ENCODE measurements around the gene PPP1R1B. TPM values are rescaled to one million over a fixed set of nuclear protein-coding genes. Genes with fewer than 3 reads are reported as not detected.

PPP1R1B gene
- total RNA-seq, 1 donor from 2014 or later, result 3.1 TPM

- Histone ChIP-seq H3K9me3 (ENCODE audit: control insufficient read depth in 3 of 3, low read length in 3 of 3) (no peaks in the 10 kb centered on the region), H3K36me3 (ENCODE audit: control insufficient read depth in 3 of 3, insufficient read depth in 3 of 3, low read length in 3 of 3) (no peaks in the 10 kb centered on the region), H3K27me3 (ENCODE audit: control insufficient read depth in 3 of 3, insufficient read depth in 3 of 3, low read length in 3 of 3) (peaks cover 29 to 50% (median 41%) of the 10 kb centered on the region in 3 donors), H3K9ac (ENCODE audit: low read depth in 1 of 3, low read length in 3 of 3) (no peak overlapping the region), H3K4me1 (ENCODE audit: control insufficient read depth in 3 of 3, insufficient read depth in 3 of 3, low read length in 3 of 3) (peaks cover 5 to 9% (median 5%) of the 10 kb centered on the region in 3 donors), H3K4me3 (ENCODE audit: low read length in 3 of 3) (no peak overlapping the region), H3K27ac (ENCODE audit: low read depth, low read length) (no peak overlapping the region)
Measured at GRCh38 chr17:39615434-39615833, 11.3 kb upstream of the PPP1R1B start.

DNA sequence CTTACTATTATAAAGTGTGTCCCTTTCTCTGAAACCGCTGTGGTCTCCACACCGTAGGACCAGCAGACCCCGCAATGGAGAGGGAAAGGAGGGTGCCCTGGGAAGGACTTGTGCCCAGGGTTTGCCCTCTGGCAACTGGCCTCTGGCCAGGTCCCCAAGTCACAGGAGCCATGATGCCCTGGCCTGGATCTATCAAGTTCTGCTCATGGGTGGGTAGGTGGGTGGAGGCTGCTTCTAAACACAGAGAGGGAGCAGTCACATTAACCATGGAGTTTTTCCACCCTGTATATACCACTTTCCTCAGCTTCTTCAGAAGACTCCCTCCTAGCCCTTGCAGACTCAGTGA is 9.7 kb upstream of the PPP1R1B start:
- H3K36me3 ChIP-seq (ENCODE audit: control insufficient read depth in 3 of 3, insufficient read depth in 3 of 3, low read length in 3 of 3), result no peaks in the 10 kb centered on the region
- no peak overlapping the region for H3K9ac ChIP-seq (ENCODE audit: low read depth in 1 of 3, low read length in 3 of 3)
- peaks cover 29 to 48% (median 40%) of the 10 kb centered on the region in 3 donors for H3K27me3 ChIP-seq (ENCODE audit: control insufficient read depth in 3 of 3, insufficient read depth in 3 of 3, low read length in 3 of 3)
- peak overlapping the region in 1 of 3 donors; percentile 29 for H3K4me3 ChIP-seq (ENCODE audit: low read length in 3 of 3)
- H3K27ac ChIP-seq (ENCODE audit: low read depth, low read length), result no peak overlapping the region
- peaks cover 6 to 10% (median 6%) of the 10 kb centered on the region in 3 donors for H3K4me1 ChIP-seq (ENCODE audit: control insufficient read depth in 3 of 3, insufficient read depth in 3 of 3, low read length in 3 of 3)
- no peaks in the 10 kb centered on the region for H3K9me3 ChIP-seq (ENCODE audit: control insufficient read depth in 3 of 3, low read length in 3 of 3)

- Histone ChIP-seq H3K27me3 (ENCODE audit: control insufficient read depth in 3 of 3, insufficient read depth in 3 of 3, low read length in 3 of 3) (peaks cover 25 to 43% (median 34%) of the 10 kb centered on the region in 3 donors), H3K4me1 (ENCODE audit: control insufficient read depth in 3 of 3, insufficient read depth in 3 of 3, low read length in 3 of 3) (peaks cover 9 to 13% (median 9%) of the 10 kb centered on the region in 3 donors), H3K27ac (ENCODE audit: low read depth, low read length) (no peak overlapping the region), H3K4me3 (ENCODE audit: low read length in 3 of 3) (peak overlapping the region in 2 of 3 donors; percentile 29 to 40), H3K9me3 (ENCODE audit: control insufficient read depth in 3 of 3, low read length in 3 of 3) (no peaks in the 10 kb centered on the region), H3K9ac (ENCODE audit: low read depth in 1 of 3, low read length in 3 of 3) (peak overlapping the region in 1 of 3 donors; percentile 40), H3K36me3 (ENCODE audit: control insufficient read depth in 3 of 3, insufficient read depth in 3 of 3, low read length in 3 of 3) (no peaks in the 10 kb centered on the region)
Measured at GRCh38 chr17:39617446-39618245, 9.1 kb upstream of the PPP1R1B start.

DNA sequence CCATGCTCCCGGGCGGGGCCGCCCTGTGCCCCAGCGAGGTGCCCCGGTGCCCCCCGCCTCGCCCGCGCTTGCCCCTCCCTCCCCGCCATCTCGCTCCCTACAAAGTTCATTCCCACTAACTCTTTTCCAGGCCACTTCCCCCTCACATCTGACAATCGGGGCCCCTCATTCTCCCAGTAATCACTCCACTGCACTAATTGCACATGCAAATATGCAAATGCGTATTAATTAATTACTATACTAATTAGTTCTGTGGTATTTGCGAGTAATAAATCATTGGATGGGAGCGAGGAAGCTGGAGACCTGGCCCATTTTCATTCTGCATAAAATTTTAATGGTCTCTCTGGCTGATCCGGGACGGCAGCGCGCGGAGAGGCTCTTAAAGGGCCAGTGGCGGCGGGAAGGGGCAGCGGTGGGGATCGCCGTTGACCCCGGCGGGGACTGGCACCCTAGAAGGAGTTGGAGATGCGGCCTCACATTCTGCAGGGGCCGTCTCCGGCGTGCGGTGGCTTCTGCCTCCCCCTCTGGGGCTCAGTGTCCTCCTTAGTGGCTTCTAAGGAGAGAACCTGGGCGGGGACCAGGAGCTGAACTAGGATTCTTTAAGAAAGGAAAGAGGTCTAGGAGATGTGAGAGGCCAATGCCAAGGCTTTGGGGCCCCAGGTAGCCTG is 8.4 kb upstream of the PPP1R1B start:
- Histone ChIP-seq H3K27me3 (ENCODE audit: control insufficient read depth in 3 of 3, insufficient read depth in 3 of 3, low read length in 3 of 3) (peaks cover 18 to 36% (median 28%) of the 10 kb centered on the region in 3 donors), H3K4me1 (ENCODE audit: control insufficient read depth in 3 of 3, insufficient read depth in 3 of 3, low read length in 3 of 3) (peaks cover 9 to 17% (median 11%) of the 10 kb centered on the region in 3 donors), H3K27ac (ENCODE audit: low read depth, low read length) (no peak overlapping the region), H3K4me3 (ENCODE audit: low read length in 3 of 3) (peak overlapping the region; percentile 39 to 80 (median 63)), H3K36me3 (ENCODE audit: control insufficient read depth in 3 of 3, insufficient read depth in 3 of 3, low read length in 3 of 3) (no peaks in the 10 kb centered on the region), H3K9ac (ENCODE audit: low read depth in 1 of 3, low read length in 3 of 3) (peak overlapping the region in 1 of 3 donors; percentile 42), H3K9me3 (ENCODE audit: control insufficient read depth in 3 of 3, low read length in 3 of 3) (no peaks in the 10 kb centered on the region)

DNA sequence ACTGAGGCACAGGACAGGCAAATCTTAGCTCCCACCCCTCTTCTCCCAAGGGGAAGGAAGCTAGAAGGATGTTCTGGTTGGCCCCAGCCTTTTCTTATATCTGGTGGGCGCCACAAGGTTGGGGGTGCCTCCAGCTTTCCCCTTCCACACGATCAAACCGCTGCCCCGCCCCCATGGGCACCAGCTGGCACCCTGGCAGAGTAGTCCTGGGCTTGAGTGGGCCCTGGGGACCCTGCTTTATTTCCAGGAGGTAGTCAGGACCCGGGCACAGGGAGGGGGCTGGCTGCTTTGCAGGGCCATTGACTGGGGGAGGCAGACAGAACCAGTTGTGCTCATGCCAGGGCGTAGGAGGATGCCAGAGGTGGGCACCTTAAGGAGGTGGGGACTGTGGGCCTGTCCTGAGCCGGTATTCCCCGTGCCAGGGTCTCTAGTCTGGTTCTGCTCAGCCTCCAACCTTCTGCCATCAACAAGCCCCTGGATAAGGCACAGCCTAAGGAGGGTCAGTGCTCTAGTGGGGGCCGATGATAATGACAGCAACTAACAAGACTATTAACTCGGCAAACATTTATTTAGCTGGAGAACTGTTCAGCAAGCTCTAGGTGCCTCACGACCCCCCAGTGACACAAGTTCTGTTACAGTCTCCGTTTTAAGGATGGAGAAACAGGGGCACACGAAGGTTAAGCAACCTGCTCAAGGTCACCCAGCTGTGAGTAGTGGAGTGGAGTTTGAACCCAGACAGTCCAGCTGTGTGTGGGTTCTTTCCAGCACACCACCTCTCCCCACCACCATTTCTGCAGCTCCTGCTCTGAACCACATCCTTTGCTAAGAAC is 7.6 kb upstream of the PPP1R1B start:
- no peaks in the 10 kb centered on the region for H3K9me3 ChIP-seq (ENCODE audit: control insufficient read depth in 3 of 3, low read length in 3 of 3)
- no peak overlapping the region for H3K9ac ChIP-seq (ENCODE audit: low read depth in 1 of 3, low read length in 3 of 3)
- no peak overlapping the region for H3K27ac ChIP-seq (ENCODE audit: low read depth, low read length)
- H3K36me3 ChIP-seq (ENCODE audit: control insufficient read depth in 3 of 3, insufficient read depth in 3 of 3, low read length in 3 of 3), result no peaks in the 10 kb centered on the region
- peaks cover 9 to 17% (median 11%) of the 10 kb centered on the region in 3 donors for H3K4me1 ChIP-seq (ENCODE audit: control insufficient read depth in 3 of 3, insufficient read depth in 3 of 3, low read length in 3 of 3)
- peaks cover 13 to 34% (median 27%) of the 10 kb centered on the region in 3 donors for H3K27me3 ChIP-seq (ENCODE audit: control insufficient read depth in 3 of 3, insufficient read depth in 3 of 3, low read length in 3 of 3)
- H3K4me3 ChIP-seq (ENCODE audit: low read length in 3 of 3), result peak overlapping the region in 1 of 3 donors; percentile 80

- Histone ChIP-seq H3K4me3 (ENCODE audit: low read length in 3 of 3) (no peak overlapping the region), H3K4me1 (ENCODE audit: control insufficient read depth in 3 of 3, insufficient read depth in 3 of 3, low read length in 3 of 3) (peaks cover 9 to 17% (median 11%) of the 10 kb centered on the region in 3 donors), H3K27ac (ENCODE audit: low read depth, low read length) (no peak overlapping the region), H3K9me3 (ENCODE audit: control insufficient read depth in 3 of 3, low read length in 3 of 3) (no peaks in the 10 kb centered on the region), H3K9ac (ENCODE audit: low read depth in 1 of 3, low read length in 3 of 3) (no peak overlapping the region), H3K36me3 (ENCODE audit: control insufficient read depth in 3 of 3, insufficient read depth in 3 of 3, low read length in 3 of 3) (no peaks in the 10 kb centered on the region), H3K27me3 (ENCODE audit: control insufficient read depth in 3 of 3, insufficient read depth in 3 of 3, low read length in 3 of 3) (peaks cover 14 to 33% (median 23%) of the 10 kb centered on the region in 3 donors)
Measured at GRCh38 chr17:39619786-39620101, 7.0 kb upstream of the PPP1R1B start.

GRCh38 chr17:39621523-39622379 is 5.0 kb upstream of the PPP1R1B start:
- Histone ChIP-seq H3K4me3 (ENCODE audit: low read length in 3 of 3) (peak overlapping the region in 2 of 3 donors; percentile 20 to 35), H3K9ac (ENCODE audit: low read depth in 1 of 3, low read length in 3 of 3) (peak overlapping the region in 1 of 3 donors; percentile 12), H3K9me3 (ENCODE audit: control insufficient read depth in 3 of 3, low read length in 3 of 3) (no peaks in the 10 kb centered on the region), H3K27me3 (ENCODE audit: control insufficient read depth in 3 of 3, insufficient read depth in 3 of 3, low read length in 3 of 3) (peaks cover 24 to 40% (median 36%) of the 10 kb centered on the region in 3 donors), H3K27ac (ENCODE audit: low read depth, low read length) (no peak overlapping the region), H3K36me3 (ENCODE audit: control insufficient read depth in 3 of 3, insufficient read depth in 3 of 3, low read length in 3 of 3) (no peaks in the 10 kb centered on the region), H3K4me1 (ENCODE audit: control insufficient read depth in 3 of 3, insufficient read depth in 3 of 3, low read length in 3 of 3) (peaks cover 10 to 19% (median 12%) of the 10 kb centered on the region in 3 donors)

- peaks cover 23 to 40% (median 38%) of the 10 kb centered on the region in 3 donors for H3K27me3 ChIP-seq (ENCODE audit: control insufficient read depth in 3 of 3, insufficient read depth in 3 of 3, low read length in 3 of 3)
- H3K9me3 ChIP-seq (ENCODE audit: control insufficient read depth in 3 of 3, low read length in 3 of 3), result no peaks in the 10 kb centered on the region
- no peak overlapping the region for H3K27ac ChIP-seq (ENCODE audit: low read depth, low read length)
- H3K36me3 ChIP-seq (ENCODE audit: control insufficient read depth in 3 of 3, insufficient read depth in 3 of 3, low read length in 3 of 3), result no peaks in the 10 kb centered on the region
- H3K4me1 ChIP-seq (ENCODE audit: control insufficient read depth in 3 of 3, insufficient read depth in 3 of 3, low read length in 3 of 3), result peaks cover 14 to 21% (median 14%) of the 10 kb centered on the region in 3 donors
- H3K9ac ChIP-seq (ENCODE audit: low read depth in 1 of 3, low read length in 3 of 3), result no peak overlapping the region
- H3K4me3 ChIP-seq (ENCODE audit: low read length in 3 of 3), result peak overlapping the region in 1 of 3 donors; percentile 20
Measured at GRCh38 chr17:39622380-39623006, 4.3 kb upstream of the PPP1R1B start.

Data from skeletal muscle tissue (tissue), 4 donors.